GM12878 (cell line): ENCODE results near the gene GBA2. TPM values are rescaled to one million over a fixed set of nuclear protein-coding genes. Genes with fewer than 3 reads are reported as not detected.

ENCODE experiments used
- ATAC-seq: fragments of 200-7000 bp; cut with Tn5 transposase; 3 replicates; pipeline ENCODE4 v1.9.1; 2020; ENCODE audit warnings: mild to moderate bottlenecking, moderate library complexity
- BruUV-seq: library from RNA; stranded (reverse); fragments of 400-500 nt; replicated peaks from 2 replicates; lab custom pipeline; 2021; lab: Mats Ljungman, UMichigan
- CTCF ChIA-PET: fragments of 300-600 bp; sonication (Branson Sonifier 250); formaldehyde crosslinking; extraction: SDS; loops from one replicate; lab custom pipeline; 2021; ENCODE audit warnings: inconsistent platforms; lab: Yijun Ruan, JAX
- POLR2A ChIA-PET: fragments of 350-600 bp; formaldehyde crosslinking; extraction: SDS; loops from one replicate; lab custom pipeline; 2021; ENCODE audit warnings: inconsistent platforms; lab: Charles Lee
- RAD21 ChIA-PET: fragments of 300-600 bp; sonication (Branson Sonifier 250); formaldehyde crosslinking; loops from one replicate; lab custom pipeline; 2023; ENCODE audit warnings: antibody characterized with exemption; ENCODE audit not compliant: unreplicated experiment; lab: Charles Lee
- SMC1A ChIA-PET: fragments of 300-600 bp; sonication (Branson Sonifier 250); formaldehyde crosslinking; loops from one replicate; lab custom pipeline; 2023; ENCODE audit not compliant: unreplicated experiment, uncharacterized antibody; lab: Charles Lee
- DNase-seq: peaks from one replicate; pipeline ENCODE4 v3.0.0-alpha.2; 2011; ENCODE audit warnings: low read depth, low spot score
- FAIRE-seq: peaks from 3 replicates; lab custom pipeline; 2011; peaks lifted over from hg19 to GRCh38; lab: Jason Lieb, UNC
- H2AFZ ChIP-seq: 2 replicates; pipeline ENCODE4 v1.6.0; 2011; ENCODE audit warnings: low read depth, low read length, control low read depth; ENCODE audit not compliant: control insufficient read depth
- H3K27ac ChIP-seq: 2 replicates; pipeline ENCODE4 v1.5.1; 2011; ENCODE audit warnings: control low read depth; ENCODE audit not compliant: control insufficient read depth, insufficient read depth
- H3K27me3 ChIP-seq, 2 experiments: replicated peaks in 1 of 2; 2 replicates each; pipeline versions ENCODE4 v1.6.0 to v1.6.1; 2011; ENCODE audit warnings: low read length in 1 of 2; ENCODE audit not compliant: control insufficient read depth in 2 of 2, insufficient read depth in 2 of 2
- H3K36me3 ChIP-seq, 2 experiments: 2 replicates each; pipeline ENCODE4 v1.5.1; 2011; ENCODE audit warnings: low read length in 1 of 2; ENCODE audit not compliant: control insufficient read depth in 2 of 2, insufficient read depth in 2 of 2
- H3K4me1 ChIP-seq: 2 replicates; pipeline ENCODE4 v1.6.1; 2011; ENCODE audit warnings: mild to moderate bottlenecking, low read length, moderate library complexity, mixed read lengths; ENCODE audit not compliant: control insufficient read depth, insufficient read depth
- H3K4me2 ChIP-seq: 2 replicates; pipeline ENCODE4 v1.6.0; 2011; ENCODE audit warnings: control low read depth; ENCODE audit not compliant: control insufficient read depth, insufficient read depth
- H3K4me3 ChIP-seq: fragments of 200-600 bp; sonication (generic); 2 replicates; pipeline ENCODE4 v1.5.1; 2016
- H3K79me2 ChIP-seq: 2 replicates; pipeline ENCODE4 v1.6.0; 2011; ENCODE audit warnings: low read length; ENCODE audit not compliant: control insufficient read depth, insufficient read depth
- H3K9ac ChIP-seq: 2 replicates; pipeline ENCODE4 v1.8.0; 2011; ENCODE audit warnings: low read length, control low read depth, mixed read lengths; ENCODE audit not compliant: control insufficient read depth, insufficient read depth
- H3K9me3 ChIP-seq: replicated peaks from 3 replicates; pipeline ENCODE4 v1.5.1; 2011; ENCODE audit warnings: mild to moderate bottlenecking, low read length; ENCODE audit not compliant: control insufficient read depth, insufficient read depth
- H4K20me1 ChIP-seq: 2 replicates; pipeline ENCODE4 v1.6.0; 2011; ENCODE audit not compliant: control insufficient read depth, insufficient read depth
- ASH2L ChIP-seq: fragments of 300-600, 200-600 bp; sonication (generic); IDR thresholded peaks from 2 replicates; pipeline ENCODE4 v1.6.1; 2017; ENCODE audit warnings: low read depth, mild to moderate bottlenecking, borderline replicate concordance
- BHLHE40 ChIP-seq, 2 experiments: fragments of 450-650 bp in 1 of 2; IDR thresholded peaks; 2 replicates each; pipeline ENCODE4 v1.6.1; 2011 to 2017; ENCODE audit warnings: low read depth in 2 of 2, borderline replicate concordance in 1 of 2, improper control_type of control experiment in 1 of 2, low read length in 1 of 2, mild to moderate bottlenecking in 1 of 2
- CHD2 ChIP-seq: IDR thresholded peaks from 2 replicates; pipeline ENCODE4 v1.6.1; 2011; ENCODE audit warnings: low read depth, low read length, improper control_type of control experiment, borderline replicate concordance
- E2F8 ChIP-seq: fragments of 450-650 bp; IDR thresholded peaks from 2 replicates; pipeline ENCODE4 v1.6.1; 2018; ENCODE audit warnings: mild to moderate bottlenecking, low read depth, moderate library complexity; ENCODE audit not compliant: partially characterized antibody
- FOS ChIP-seq: IDR thresholded peaks from 3 replicates; pipeline ENCODE4 v1.6.1; 2011; ENCODE audit warnings: borderline replicate concordance; ENCODE audit not compliant: insufficient read length; ENCODE audit errors: extremely low read depth
- JUNB ChIP-seq: IDR thresholded peaks from 2 replicates; pipeline ENCODE4 v1.6.1; 2016; ENCODE audit warnings: antibody characterized with exemption, mild to moderate bottlenecking
- KAT2A ChIP-seq: conservative IDR thresholded peaks from 2 replicates; pipeline ENCODE4 v1.6.1; 2011; ENCODE audit warnings: low read depth, low read length; ENCODE audit not compliant: control insufficient read depth
- NFYA ChIP-seq: IDR thresholded peaks from 2 replicates; pipeline ENCODE4 v1.6.1; 2011; ENCODE audit warnings: low read depth, mild to moderate bottlenecking, low read length, improper control_type of control experiment, borderline replicate concordance
- SMARCA5 ChIP-seq: fragments of 450-650 bp; IDR thresholded peaks from 2 replicates; pipeline ENCODE4 v1.6.1; 2017; ENCODE audit warnings: mild to moderate bottlenecking
- TCF3 ChIP-seq: IDR thresholded peaks from 2 replicates; pipeline ENCODE4 v1.6.1; 2012; ENCODE audit warnings: low read depth, mild to moderate bottlenecking, low read length, borderline replicate concordance; ENCODE audit not compliant: insufficient read depth
- ZBTB11 ChIP-seq: fragments of 450-650 bp; formaldehyde crosslinking; IDR thresholded peaks from 2 replicates; pipeline ENCODE4 v1.5.0; 2022; ENCODE audit warnings: mild to moderate bottlenecking, missing genetic modification characterization
- ZZZ3 ChIP-seq: IDR thresholded peaks from 2 replicates; pipeline ENCODE4 v1.6.1; 2011; ENCODE audit warnings: low read depth; ENCODE audit not compliant: control insufficient read depth, insufficient read length
- WGBS: methylation state at CpG from one replicate; pipeline ENCODE4 v1.1.6; 2016; ENCODE audit warnings: low lambda C conversion rate; ENCODE audit not compliant: insufficient replicate concordance, insufficient coverage; ENCODE audit errors: missing lambda C conversion rate; 5-methylcytosine and 5-hydroxymethylcytosine counted together
- in situ Hi-C: fragments of 300-500 bp; cut with MboI; formaldehyde crosslinking; loops from 9 replicates; pipeline ENCODE4 v1.14.3; 2018; ENCODE audit warnings: mixed read lengths
- intact Hi-C: fragments of 100-400 bp; cut with micrococcal nuclease; formaldehyde crosslinking; loops from one replicate; pipeline ENCODE4 v1.14.2; 2022; ENCODE audit not compliant: unreplicated experiment
- polyA plus RNA-seq, 11 experiments: library from polyadenylated mRNA; depleted of rRNA in 4 of 11; unstranded in 6 of 11; stranded (reverse) in 5 of 11; fragments of >200 nt; fragmentation: Nextera tagmentation in 4 of 11; fragmentation: Illumina TruSeq in 1 of 11; extraction: Ambion mirVana in 4 of 11; extraction: Trizol in 1 of 11; gene quantifications; 1 replicate in 1 of 11; 2 replicates in 10 of 11; pipeline versions ENCODE4 v1.2.1 to v1.2.3, GENCODE V29; 2011 to 2016; ENCODE audit warnings: inconsistent platforms in 2 of 11, missing spikeins in 2 of 11, low read depth in 1 of 11
- total RNA-seq, 4 experiments: library from RNA; depleted of rRNA in 3 of 4; stranded (reverse); fragments of >200 nt in 3 of 4; fragmentation: Illumina TruSeq in 1 of 4; extraction: Trizol in 1 of 4; gene quantifications; 2 replicates each; pipeline versions ENCODE4 v1.2.1 to v1.2.3, GENCODE V29; 2013 to 2021
- TF ChIP-seq, protein P1 (sequence below): IDR thresholded peaks from 2 replicates; pipeline ENCODE4 v1.6.1; 2012; ENCODE audit warnings: low read depth, low read length, improper control_type of control experiment

Gene GBA2
- total and polyA plus RNA-seq, 10 of the 15 experiments (the other 5 are each of a cell fraction or from before 2014, with no cell fraction given) = 15.3 to 45.1 (median 29.1) TPM

- TF ChIP-seq E2F8 (no peak), TCF3 (peak; percentile 73; the same call in 1 of the 2 replicates)
Measured at GRCh38 chr9:35756275-35757225, 7.5 kb upstream of the GBA2 start (continued).

DNA sequence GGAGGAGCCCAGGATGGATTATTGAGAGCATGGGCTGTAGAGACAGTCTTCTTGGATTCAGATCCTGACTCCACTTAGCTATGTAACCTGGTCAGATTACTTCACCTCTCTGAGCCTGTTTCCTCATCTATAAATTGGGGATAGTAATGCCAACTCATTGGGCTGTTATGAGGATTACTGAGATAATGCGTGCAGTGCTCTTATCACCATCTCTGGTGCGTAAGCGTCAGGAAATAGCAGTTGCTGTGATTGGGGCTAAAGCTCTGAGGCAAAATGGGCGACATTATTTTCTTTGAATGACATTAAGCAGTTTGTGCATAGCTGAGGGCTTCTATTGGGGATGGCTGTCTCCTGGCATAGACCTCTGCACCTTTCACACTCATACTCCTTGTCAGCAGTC is 6.0 kb upstream of the GBA2 start:
- FAIRE-seq = no peak
- Histone ChIP-seq H3K27me3 (no peaks in the 10 kb centered on the region), H2AFZ (no peak overlapping the region), H3K36me3 (peaks cover 5 to 18% of the 10 kb centered on the region in 2 experiments), H3K4me3 (no peak overlapping the region), H3K79me2 (peaks cover 31% of the 10 kb centered on the region), H3K27ac (no peak overlapping the region), H4K20me1 (no peaks in the 10 kb centered on the region), H3K4me2 (no peak overlapping the region), H3K9me3 (no peaks in the 10 kb centered on the region), H3K9ac (no peak overlapping the region), H3K4me1 (peaks cover 22% of the 10 kb centered on the region)
- WGBS = 85% methylated on average over 4 of the region's 4 CpGs
- CTCF ChIA-PET = interaction anchor here (0.6 to 1.8 kb wide), 4 partner anchors 20 to 761 kb away, joined by 3 to 12 read pairs (median 6); no protein-coding TSS in a partner anchor
- intact Hi-C loops (no loop called here), in situ Hi-C loops (no loop called here)
- SMC1A ChIA-PET = interaction anchor here (0.8 to 3.4 kb wide), 4 partner anchors 9 to 91 kb away, joined by 3 to 12 read pairs (median 4); no protein-coding TSS in a partner anchor
- RAD21 ChIA-PET = no interaction called here
- no TSS peak for BruUV-seq
- no peak for DNase-seq
- POLR2A ChIA-PET = interaction anchor here (1.8 kb wide), 1 partner anchor 23 kb away, joined by 6 read pairs; the partner anchor contains the start of genes CREB3 and TLN1
- ATAC-seq = no peak
- TF ChIP-seq ASH2L = no peak
- no peak for TF ChIP-seq NFYA
- no peak for TF ChIP-seq ZBTB11 (CRISPR knock-in tag)
- TF ChIP-seq, protein P1, sequence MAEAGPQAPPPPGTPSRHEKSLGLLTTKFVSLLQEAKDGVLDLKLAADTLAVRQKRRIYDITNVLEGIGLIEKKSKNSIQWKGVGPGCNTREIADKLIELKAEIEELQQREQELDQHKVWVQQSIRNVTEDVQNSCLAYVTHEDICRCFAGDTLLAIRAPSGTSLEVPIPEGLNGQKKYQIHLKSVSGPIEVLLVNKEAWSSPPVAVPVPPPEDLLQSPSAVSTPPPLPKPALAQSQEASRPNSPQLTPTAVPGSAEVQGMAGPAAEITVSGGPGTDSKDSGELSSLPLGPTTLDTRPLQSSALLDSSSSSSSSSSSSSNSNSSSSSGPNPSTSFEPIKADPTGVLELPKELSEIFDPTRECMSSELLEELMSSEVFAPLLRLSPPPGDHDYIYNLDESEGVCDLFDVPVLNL = no peak
- no peak for TF ChIP-seq JUNB
- TF ChIP-seq KAT2A = no peak
- TF ChIP-seq CHD2 = no peak
- TF ChIP-seq ZZZ3 = no peak
- no peak for TF ChIP-seq FOS
- no peak for TF ChIP-seq BHLHE40 (IDR thresholded peaks at IDR 0.05; ENCODE audit: borderline replicate concordance in 1 of 2, low read depth in 2 of 2, low read length in 1 of 2)
- TF ChIP-seq SMARCA5 = no peak
